ENCODE data around the gene RBM4. TPM values are rescaled to one million over a fixed set of nuclear protein-coding genes. Genes with fewer than 3 reads are reported as not detected.

RBM4 gene
- total and polyA plus RNA-seq, 2 of the 4 experiments (the other 2 are of a cell fraction): 165 to 198 TPM

DNA sequence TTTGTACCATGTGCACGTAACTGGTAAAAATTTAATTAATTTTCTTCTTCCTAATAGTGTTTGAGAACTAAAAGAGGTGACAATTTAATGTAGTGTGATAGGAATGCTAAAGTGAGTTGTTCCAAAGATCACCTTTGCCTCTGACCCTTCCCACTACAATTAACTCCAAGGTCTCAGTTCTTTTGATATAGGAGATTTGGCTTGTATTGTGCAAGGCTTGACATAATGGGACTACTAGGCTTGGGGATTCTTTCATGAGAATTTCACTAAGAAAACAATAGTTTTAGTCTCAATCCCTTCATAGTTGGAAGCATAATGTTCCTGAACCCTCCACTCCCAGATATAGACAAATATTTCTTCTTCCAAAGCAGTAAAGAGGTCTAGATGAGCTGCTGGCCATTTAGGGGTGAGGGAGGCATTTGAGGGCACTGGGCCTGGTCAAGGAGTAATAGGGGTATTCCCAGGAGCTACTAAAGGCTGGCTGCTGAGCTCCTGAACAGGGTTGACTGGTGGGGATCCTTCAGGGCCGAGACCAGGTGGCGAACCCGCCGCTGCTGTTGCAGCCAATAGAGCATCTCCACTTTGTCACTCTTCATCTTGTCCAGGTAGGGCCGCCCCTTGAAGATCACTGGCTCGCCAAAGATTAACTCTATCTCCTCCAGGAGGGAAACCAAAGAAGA is 48.4 kb upstream of the RBM4 start:
- dilution Hi-C loops (cut with HindIII; ENCODE audit: low sequenced_read_pairs, unreplicated experiment): no loop called here
- in situ Hi-C loops (cut with MboI; ENCODE audit: low sequenced_read_pairs): no loop called here

More for the DNA sequence above, 48.4 kb upstream of the RBM4 start:
- no peak overlapping the region for H3K27ac ChIP-seq (ENCODE audit: insufficient read depth, low read length)
- H2AK5ac ChIP-seq (ENCODE audit: low read depth, low read length): no peak overlapping the region
- H3K14ac ChIP-seq (replicated peaks; ENCODE audit: low read depth, low read length): no peak overlapping the region
- WGBS, 2 experiments (ENCODE audit: extremely low coverage in 2 of 2, insufficient read length in 1 of 2): 100% methylated on average over 1 of the region's 7 CpGs; no CpG with 5 or more reads in 1 of the 2 experiments
- H4K20me1 ChIP-seq (ENCODE audit: insufficient read depth, low read length): no peaks in the 10 kb centered on the region
- H3K9me3 ChIP-seq (ENCODE audit: control insufficient read depth, insufficient read depth, low read length): no peaks in the 10 kb centered on the region
- H3K4me1 ChIP-seq (ENCODE audit: control insufficient read depth, insufficient read depth, low read length): peaks cover 5% of the 10 kb centered on the region; the same call in 1 of the 2 replicates
- intact Hi-C loops (cut with micrococcal nuclease): no loop called here
- ATAC-seq (ENCODE audit: low read depth): no peak
- peaks cover 14 to 19% of the 10 kb centered on the region in 2 experiments for H3K79me1 ChIP-seq (ENCODE audit: low read depth in 1 of 2, low read length in 2 of 2)
- no peak overlapping the region for H3K4me2 ChIP-seq (ENCODE audit: low read depth, low read length)
- TF ChIP-seq BHLHE40 (IDR thresholded peaks at IDR 0.05; ENCODE audit: low read depth, low read length): no peak
- no peak overlapping the region for H4K8ac ChIP-seq (ENCODE audit: low read depth in 2 of 2, low read length in 2 of 2)
- H3K4ac ChIP-seq (ENCODE audit: low read depth, low read length): no peak overlapping the region
- H2BK15ac ChIP-seq (ENCODE audit: low read depth, low read length): no peak overlapping the region
- H3K36me3 ChIP-seq (ENCODE audit: control insufficient read depth, insufficient read depth, low read length): no peaks in the 10 kb centered on the region
- H3K56ac ChIP-seq (ENCODE audit: extremely low read depth, insufficient read depth, low read length): no peak overlapping the region
- no peak overlapping the region for H2BK120ac ChIP-seq (ENCODE audit: low read depth, low read length)
- H3K9ac ChIP-seq (ENCODE audit: low read depth, low read length): no peak overlapping the region
- no peak for DNase-seq
- H3K27me3 ChIP-seq (ENCODE audit: control insufficient read depth, insufficient read depth, low read length): peaks cover 4% of the 10 kb centered on the region; the same call in 1 of the 2 replicates
- no peak overlapping the region for H2BK20ac ChIP-seq (ENCODE audit: low read depth, low read length)
- peaks cover 12% of the 10 kb centered on the region for H3K9me1 ChIP-seq (ENCODE audit: insufficient read depth, low read length)
- ChIA-PET POLR2A (ENCODE audit: unreplicated experiment) (no interaction called here), CTCF (interaction anchor here (0.6 to 1.4 kb wide), 2 partner anchors 88 to 585 kb away, joined by 4 read pairs; no protein-coding TSS in a partner anchor)
- H4K5ac ChIP-seq (ENCODE audit: low read depth, low read length): no peak overlapping the region
- H3K18ac ChIP-seq (ENCODE audit: low read depth, low read length): no peak overlapping the region
- no peak overlapping the region for H2BK5ac ChIP-seq (ENCODE audit: low read depth, low read length, poor library complexity, severe bottlenecking)
- no peak overlapping the region for H3K23ac ChIP-seq (ENCODE audit: low read depth, low read length)
- H2AFZ ChIP-seq (replicated peaks; ENCODE audit: low read length, poor library complexity): no peak overlapping the region
- no peak overlapping the region for H2AK9ac ChIP-seq (replicated peaks; ENCODE audit: low read depth, low read length, poor library complexity)
- no peak overlapping the region for H3K4me3 ChIP-seq (ENCODE audit: insufficient read depth, low read depth, low read length)
- no TSS peak for BruUV-seq (replicated peaks)
- H4K91ac ChIP-seq (ENCODE audit: insufficient read depth, low read depth, low read length): no peak overlapping the region
